ENCODE measurements around the gene PARP12. TPM values are rescaled to one million over a fixed set of nuclear protein-coding genes. Genes with fewer than 3 reads are reported as not detected.

Gene PARP12
- total and polyA plus RNA-seq, 2 of the 8 experiments (the other 6 are each of a cell fraction or from before 2014, with no cell fraction given): 9.0 to 21.5 TPM

DNA sequence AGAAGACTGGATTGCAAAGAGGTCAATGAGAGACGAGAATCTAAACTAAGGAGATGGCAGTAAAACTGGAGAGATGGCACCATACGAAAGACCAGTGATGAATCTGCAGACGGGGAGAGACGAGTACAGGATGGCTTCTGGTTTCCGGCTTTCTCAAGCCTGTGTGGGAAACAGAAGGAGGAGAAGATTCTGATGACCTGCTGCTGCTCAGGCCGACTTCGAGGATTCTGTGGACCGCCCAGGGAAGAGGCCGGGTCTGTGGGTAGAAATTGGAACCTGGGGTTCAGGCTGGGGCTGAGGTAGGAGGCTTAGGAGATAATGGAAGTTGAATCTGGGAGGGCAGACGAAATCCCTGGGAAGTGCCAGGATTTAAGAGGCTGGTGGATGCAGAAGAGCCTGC lies 48.6 kb downstream of the PARP12 start (continued):
- TF ChIP-seq, protein P1, sequence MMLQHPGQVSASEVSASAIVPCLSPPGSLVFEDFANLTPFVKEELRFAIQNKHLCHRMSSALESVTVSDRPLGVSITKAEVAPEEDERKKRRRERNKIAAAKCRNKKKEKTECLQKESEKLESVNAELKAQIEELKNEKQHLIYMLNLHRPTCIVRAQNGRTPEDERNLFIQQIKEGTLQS (IDR thresholded peaks at IDR 0.05; ENCODE audit: insufficient read depth, low read depth, low read length): no peak
- TF ChIP-seq HDAC6 (IDR thresholded peaks at IDR 0.05; ENCODE audit: low read depth, low read length) (no peak), POLR2A (IDR thresholded peaks at IDR 0.05; ENCODE audit: control extremely low read depth in 1 of 2, low read depth in 2 of 2, low read length in 2 of 2) (no peak), MAFK (IDR thresholded peaks at IDR 0.05; ENCODE audit: low read depth, low read length) (no peak), SIRT6 (IDR thresholded peaks at IDR 0.05; ENCODE audit: low read length) (no peak), RAD21 (IDR thresholded peaks at IDR 0.05 in 1 of 2, conservative IDR thresholded peaks at IDR 0.05 in 1 of 2; ENCODE audit: low read depth in 2 of 2, low read length in 2 of 2) (no peak), CBX8 (IDR thresholded peaks at IDR 0.05; ENCODE audit: borderline replicate concordance, low read depth, low read length) (no peak)

All from H1 (cell line).